ENCODE measurements around the gene SLC12A8.

The SLC12A8 gene

DNA sequence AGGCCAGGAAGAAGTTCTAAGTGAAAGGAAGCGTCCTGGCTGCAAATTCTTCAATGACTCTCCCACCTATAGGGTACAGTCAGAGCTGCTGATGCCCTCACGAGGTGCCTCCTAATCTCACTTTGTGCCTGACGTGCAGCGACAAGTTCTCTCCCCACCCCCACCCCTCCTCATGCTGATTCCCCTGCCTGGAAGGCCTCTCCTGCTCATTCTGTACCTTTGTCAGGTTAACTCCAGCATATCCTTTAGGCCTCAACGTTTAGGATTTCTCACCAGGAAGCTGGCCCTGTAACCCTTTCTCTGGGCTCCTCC, 25.0 kb downstream of the SLC12A8 start:
- DNase-seq (ENCODE audit: low read depth, low spot score): no peak

DNA sequence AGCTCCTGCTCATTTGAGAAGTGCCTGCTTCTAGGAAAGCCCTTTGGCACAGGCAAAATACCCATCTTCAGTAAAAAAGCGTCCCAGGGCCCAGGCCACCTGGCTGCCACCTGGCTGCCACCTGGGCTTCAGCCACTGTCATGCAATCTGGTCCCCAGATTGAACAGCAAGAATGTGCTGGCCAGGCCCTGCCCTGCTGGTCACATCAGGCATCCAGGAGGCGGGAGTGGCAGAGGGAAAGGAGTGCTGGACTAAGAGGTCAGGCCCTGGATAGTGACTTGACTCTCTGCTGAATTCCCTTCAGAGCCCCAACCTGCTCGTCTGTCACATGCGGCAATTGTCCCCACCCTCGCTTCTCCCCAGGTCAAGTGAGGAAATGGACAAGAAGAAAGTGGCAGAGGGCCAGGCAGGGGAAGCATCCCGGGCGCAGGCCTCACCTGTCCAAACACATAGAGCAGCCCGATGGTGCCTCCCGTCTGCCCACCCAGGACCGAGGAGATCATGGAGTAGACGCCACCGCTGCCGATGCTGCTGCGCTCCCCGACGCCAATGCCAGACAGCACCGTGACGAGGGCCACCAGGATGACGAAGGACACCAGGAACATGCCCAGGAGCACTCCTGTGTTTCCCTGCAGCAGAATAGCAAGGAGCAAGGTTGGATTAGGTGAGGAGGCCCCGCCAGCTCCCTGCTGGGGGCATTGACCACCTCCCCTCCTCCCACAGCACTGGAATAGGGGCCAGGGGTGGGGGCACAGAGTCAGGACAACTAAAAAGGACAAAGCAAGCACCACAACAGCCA, 25.5 kb downstream of the SLC12A8 start:
- no peak for DNase-seq (ENCODE audit: low read depth, low spot score)

DNA sequence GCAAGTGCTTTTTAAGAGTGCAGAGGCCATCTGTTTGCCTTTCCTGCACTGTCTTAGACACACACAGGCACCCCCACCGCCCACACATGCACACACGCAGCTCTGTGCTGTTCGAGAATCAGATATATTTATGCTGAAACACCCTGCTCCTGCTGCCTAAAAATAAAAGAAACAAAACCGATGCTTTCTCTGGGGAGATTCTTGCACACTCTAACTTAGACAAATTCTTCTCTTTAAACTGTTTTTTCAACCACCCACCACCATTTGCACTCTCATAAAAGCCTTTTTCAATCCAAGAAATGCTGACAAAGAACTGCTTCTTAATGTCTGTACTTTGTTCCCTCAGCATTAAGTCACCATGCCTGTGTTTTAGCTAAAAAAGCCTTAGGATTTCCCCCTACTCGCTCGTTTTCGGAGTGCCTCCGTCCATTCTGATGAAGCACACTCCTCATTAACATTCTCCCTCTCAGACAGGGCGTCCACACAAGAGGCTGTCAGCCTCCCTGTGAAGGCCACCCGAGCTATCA, 26.2 kb downstream of the SLC12A8 start:
- no peak for DNase-seq (ENCODE audit: low read depth, low spot score)

DNA sequence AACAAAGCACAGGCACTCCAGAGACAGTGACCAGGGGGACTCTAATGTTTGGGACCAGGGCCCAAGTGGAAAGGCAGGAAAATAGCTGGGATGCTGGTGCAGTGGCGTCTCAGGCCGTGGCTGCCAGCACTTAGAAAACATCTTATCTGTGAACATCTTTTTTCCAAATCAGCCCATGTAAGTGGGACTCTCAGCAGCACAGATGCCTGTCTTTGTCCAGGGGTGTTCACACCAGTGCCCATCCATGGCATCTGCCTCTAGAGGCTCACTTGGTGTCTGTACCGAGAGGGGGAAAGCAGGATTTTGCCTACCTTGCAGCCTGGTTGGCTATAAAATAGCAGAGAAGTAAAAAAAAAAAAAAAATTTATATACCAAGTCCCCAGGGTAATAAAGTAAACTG, 26.7 kb downstream of the SLC12A8 start:
- no peak for DNase-seq (ENCODE audit: low read depth, low spot score)

DNA sequence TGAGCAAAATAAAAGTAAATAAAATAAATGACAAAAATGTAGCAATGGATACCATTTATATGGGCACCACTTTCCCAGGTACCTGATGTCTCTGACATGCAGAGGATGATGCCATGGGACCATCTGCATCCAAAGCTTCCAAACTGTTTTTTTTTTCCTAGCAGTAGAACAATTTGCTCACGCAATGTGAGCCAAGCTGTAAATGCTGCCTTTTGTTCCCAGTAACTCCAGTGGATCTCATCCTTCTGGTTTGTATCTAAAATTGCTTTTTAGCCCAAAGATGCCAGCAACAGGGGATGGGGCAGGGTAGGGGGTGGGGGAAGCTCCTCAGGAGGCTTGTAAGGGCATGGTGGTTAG, 32.7 kb downstream of the SLC12A8 start:
- no peak for DNase-seq (ENCODE audit: low read depth, low spot score)

DNA sequence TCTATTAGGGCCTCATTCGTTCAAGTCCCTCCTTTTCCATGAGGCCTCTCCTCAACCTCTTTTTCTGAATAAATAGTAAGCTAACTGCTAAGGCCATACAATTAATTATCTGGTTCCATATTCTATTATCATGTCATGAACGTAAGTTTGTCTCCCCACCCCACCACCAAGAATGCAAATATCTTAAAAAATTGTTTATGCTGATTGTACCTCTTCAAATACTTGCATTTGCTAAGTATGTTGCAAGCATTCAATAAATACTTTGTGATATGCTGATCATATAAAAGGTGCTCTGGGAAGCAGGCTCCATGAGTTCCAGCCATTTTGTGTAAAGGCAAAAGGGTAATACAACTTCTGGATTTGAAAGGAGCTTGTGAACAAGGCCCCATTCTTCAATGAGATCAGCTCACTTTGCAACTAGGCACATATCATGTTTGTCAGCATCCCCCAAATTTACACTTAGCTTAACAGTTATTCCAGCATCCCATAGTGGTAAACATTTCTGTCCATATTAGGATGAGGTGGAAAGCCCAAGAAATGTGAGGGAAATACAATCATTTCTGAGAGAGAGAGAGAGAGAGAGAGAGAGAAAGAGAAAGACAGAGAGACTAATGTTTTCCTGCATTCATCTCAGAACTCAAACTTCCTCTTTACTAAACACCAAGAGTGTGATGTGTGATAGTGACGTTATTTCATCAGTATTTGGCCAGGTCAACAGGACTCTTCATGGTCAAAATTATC, 33.2 kb downstream of the SLC12A8 start:
- no peak for DNase-seq (ENCODE audit: low read depth, low spot score)

DNA sequence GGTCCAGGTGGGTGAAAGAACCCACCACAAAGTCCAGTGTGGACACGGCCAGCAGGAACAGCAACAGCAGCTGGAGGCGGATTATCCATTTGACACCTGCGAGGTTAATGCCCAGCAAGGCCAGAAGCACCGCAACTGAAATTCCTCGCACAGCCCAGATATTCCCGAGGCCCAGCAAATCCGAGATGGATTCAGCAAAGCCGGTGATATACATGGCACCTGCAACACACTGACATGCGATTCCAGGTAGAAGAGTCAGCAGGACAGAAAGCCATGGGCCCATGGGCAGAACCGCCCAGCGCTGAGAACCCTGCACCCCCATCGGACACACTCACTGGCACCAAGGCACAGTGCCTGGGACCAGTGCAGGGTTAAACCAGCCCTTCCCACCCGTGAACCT, 34.8 kb downstream of the SLC12A8 start:
- no peak for DNase-seq (ENCODE audit: low read depth, low spot score)

DNA sequence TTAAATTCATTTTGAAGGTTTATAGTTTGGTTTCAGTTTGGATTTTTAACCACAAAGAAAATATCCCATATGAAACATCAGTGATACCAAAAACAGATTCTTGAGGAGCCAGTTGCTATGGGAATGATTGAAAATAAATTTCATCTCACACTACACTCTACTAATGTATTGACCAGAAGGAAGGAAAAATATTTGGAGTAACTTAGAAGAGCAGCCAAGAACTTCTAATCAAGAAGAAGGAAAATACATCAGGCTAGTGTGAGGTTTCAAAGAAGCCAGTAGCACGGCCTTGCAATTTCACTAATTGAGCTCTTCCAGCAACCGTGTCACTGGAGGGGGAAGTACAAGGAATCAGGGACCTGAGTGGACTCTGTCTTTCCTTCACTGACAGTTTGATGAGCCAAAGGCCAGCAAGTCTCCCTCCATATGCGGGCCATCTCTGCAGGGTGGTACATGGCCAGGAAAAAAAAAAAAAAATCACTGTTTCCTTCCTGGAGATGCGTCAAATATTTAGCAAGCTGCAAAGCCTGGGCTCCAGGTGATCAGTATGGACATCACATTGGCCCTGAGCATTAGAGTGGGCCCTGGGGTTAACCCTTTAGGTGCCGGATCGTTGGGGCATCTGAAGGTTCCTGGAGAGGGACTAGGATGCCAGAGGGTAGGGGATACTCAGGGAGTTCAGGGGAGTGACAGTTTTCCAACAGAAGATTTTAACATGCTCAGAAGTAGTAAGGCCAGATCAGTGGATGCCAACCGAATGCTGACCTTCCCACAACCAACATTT, 37.1 kb downstream of the SLC12A8 start:
- DNase-seq (ENCODE audit: low read depth, low spot score): no peak

DNA sequence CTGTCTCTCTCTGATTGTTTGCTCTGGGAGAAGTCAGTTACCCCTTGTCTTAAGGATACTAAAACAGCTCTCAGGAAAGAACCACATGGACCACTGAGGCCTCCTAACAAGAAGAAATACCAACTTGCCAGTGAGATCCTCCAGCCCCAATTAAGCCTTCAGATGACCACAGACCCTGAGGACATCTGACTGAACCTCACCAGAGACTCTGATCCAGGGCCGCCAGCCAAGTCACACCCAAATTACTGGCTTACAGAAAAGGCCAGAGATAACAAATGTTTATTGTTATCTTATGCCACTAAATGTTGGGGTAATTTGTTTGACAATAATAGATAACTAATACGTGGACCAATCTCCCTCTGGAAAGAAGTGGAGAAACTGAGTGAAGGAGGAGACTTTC, 40.2 kb downstream of the SLC12A8 start:
- DNase-seq (ENCODE audit: low read depth, low spot score): no peak

DNA sequence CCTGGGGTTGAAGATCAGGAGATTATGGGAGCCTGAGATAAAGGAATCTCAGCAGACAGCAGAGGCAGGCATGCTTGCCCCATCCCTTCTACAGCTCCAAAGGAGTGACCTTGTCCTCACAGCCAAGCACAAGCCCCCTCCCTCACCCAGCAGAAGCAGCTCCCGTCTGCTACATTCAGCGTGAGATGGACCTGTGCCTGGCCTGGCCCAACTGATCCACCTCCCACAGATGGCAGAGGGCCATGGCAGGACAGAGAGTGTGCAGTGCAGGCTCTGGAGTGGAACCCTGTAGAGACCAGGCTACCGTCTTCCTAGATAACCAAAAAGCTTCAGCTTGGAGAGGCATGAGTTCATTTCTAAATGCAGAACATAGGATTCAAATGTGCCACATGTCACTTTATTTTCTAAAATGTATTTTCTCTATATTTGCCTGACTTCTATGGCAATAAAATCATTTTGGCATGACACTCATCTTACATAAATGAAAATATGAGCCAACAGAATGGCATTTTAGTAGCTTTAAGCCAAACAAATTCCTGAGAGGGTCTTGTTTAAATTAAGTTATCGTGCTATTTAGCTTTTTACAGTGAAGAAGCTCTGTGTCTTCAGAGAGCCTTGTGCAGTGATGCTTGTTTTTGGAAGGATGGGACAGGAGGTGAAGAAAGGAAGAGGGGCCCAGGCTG, 43.7 kb downstream of the SLC12A8 start:
- DNase-seq (ENCODE audit: low read depth, low spot score): no peak

DNA sequence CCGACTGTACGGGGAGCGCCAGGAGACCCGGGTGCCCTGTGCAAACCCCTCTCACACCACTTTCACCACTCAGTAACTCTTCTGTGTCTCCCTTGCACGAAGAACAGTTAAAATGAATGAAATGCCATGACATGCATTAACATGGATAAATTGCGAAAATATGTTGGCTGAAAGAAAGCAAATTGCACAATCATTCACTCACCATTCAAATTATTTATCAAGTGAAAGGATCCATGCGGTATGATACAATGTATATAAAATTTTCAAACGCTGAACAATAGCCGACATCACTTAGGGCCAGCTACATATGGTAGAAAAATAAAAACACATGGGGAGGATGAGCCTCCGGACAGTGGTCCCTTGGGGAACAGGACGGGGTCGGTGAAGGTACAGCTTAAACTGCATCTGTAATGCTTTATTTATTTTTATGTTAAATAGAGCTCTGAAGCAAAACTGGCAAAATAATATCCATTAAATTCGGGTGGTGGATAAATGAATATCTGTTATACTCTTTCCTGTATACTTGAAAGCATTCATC, 45.9 kb downstream of the SLC12A8 start:
- no peak for DNase-seq (ENCODE audit: low read depth, low spot score)

DNA sequence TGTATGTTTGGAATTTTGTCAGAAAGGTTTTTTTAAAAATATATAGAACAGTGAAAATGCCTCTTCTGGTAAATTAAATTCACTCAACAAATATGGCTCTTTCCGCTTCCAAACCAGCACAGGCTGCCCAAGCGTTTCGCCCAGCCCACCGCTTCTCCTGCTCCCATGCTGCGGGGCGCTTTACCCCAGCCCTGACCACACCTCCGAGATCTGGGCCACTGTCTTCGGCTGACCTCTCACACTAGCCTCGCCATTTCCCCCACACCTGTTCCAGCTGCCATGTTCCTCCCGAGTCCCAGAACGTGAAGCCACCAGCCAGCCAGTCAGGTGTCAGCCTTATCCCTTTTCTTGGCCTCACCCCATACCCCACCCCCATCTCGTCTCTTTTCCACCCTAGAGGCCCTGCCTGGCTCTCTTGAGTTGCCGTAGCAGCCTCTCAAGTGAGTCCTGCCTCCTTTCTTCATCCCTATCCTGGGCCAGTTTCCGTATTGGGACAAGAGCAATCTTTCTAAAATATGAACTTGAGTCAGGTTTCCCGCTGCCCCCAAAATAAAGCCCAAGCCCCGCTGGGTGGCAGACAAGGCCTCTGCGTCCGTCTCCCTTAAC, 46.5 kb downstream of the SLC12A8 start:
- no peak for DNase-seq (ENCODE audit: low read depth, low spot score)

DNA sequence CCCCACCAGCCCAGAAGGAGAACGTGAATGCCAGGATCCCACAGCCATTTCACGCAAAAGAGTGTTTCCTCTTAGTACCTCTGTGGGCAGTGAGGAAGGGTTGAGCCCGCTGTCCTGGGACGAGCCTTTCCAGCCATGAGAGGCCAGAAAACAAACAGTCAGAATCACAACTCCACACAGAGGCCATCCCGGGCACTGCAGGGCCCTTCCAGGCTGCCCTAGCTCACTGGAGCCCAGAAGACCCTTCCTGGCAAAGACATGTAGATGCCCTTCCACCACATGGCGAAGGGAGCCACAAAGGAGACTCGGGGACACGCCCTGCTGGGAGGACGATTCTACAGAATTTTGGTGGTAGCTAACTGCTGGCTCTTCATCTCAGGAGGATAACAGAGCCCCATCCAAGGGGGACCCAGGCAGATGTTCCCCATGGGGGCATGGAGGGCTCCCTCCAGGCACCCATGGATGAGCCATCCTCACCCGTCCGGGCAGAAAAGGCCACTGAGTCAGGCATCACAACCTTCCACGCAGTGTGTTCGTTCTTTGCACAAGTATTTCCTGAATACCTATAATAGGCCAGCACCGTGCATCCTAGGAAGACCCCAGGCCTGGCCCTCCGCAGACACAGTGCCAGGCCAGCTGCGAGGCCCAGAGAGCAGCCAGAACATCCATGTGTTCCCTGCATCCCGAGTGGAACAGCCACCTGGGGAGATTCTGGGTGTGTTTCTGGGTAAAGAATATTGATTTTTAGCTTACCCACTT, 47.2 kb downstream of the SLC12A8 start:
- DNase-seq (ENCODE audit: low read depth, low spot score): no peak

DNA sequence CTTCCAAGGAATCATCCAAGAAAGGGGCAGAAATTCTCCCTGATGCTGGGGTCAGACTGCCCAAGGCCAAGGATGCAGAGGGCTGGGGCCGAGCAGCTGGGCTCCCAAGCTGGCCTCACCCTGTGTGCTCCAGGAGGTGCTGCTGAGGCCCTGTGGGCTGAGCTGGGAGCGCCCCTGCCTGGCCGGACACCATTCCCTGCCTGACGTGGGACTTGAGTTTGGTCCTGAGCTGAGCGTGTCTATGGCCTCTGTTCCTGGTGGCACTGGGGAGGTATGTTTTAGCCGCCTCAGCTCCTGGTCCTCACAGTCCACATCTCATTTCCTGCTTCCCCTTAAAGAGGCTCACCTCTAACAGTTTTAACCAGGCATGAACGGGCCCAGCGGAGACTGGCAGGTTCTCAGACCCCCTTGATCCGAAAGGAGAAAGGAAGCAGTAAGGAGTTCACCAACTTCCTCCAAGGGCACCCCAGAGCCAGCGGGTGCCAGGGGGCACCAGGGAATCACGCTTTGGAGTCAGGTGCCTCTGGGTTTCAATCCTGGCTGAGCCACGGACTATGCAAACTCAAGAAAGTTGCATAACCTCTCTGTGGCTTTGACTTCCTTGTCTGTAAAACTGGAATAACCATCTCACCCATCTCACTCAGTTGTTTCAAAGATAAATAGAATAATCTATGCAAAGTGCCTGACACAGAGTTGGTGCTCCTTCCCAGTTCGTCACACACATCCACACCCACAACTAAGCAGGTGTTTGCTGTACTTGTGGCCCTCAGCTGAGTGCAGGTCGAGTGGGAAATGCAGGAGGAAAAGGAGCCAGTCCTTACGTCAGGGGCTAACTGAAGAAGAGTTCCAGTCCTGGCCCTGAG, 48.6 kb downstream of the SLC12A8 start:
- DNase-seq (ENCODE audit: low read depth, low spot score): no peak

DNA sequence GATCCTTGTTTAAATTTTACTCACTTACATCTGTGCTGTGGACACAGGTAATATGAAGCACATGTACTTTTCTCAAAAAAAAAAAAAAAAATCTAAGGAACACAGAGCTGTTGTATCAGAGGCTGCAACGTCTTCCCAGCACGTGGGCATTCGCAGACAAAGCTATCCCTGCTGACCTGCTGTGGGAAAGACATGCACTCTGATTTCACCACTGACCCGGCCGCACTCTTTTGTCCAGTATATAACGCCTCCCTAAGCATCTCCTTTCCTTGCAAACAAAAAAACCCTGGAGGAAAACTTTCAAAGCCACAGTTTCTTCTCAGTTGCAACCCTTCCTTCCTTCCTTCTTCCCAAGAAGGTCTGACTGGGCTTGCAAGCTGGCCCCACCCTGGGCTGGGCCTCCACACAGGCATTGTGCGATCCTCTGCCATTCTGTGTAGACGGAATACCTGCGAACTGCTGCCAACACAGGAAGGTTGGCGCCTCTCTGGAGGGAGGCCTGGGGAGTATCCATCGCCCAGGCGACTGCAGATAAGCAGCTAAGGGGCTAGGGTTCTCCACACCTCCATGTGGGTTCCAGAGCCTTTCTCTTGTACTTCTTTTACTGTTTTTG, 50.8 kb downstream of the SLC12A8 start:
- DNase-seq (ENCODE audit: low read depth, low spot score): no peak

DNA sequence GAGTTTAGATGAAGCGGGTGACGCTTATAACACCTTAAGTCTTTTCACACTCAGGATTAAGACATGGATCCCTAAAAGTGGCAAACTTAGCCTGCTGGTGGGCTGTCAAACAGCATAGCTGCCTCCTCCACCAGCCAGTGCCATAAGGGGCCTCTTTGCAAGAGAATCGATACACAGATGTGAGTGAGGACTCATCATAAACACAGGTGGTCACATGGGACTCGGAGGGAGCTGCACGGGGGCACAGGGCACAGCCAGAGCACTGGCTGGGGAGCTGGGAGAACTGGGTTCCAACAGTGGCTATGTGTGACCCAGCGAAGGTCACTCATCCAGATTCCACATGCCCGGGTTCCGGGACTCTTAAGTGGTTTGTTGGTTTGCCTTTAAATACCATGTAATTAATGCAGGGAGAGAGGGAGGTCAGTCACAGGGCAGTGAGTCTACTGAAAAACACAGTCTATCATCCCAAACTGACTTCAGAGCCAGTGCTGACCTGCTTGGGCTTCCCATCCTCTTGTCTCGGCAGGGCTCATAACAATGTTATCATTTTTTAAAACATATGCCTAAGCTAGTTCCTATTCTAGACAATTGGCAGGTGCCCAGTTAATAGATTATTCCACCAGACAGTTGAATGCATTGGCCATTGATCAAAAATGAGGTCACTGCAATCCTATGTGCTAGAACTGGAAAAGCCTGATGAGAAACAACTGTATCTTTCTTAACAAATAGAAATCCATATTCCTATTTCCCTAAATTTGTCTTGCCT, 51.8 kb downstream of the SLC12A8 start:
- no peak for DNase-seq (ENCODE audit: low read depth, low spot score)

DNA sequence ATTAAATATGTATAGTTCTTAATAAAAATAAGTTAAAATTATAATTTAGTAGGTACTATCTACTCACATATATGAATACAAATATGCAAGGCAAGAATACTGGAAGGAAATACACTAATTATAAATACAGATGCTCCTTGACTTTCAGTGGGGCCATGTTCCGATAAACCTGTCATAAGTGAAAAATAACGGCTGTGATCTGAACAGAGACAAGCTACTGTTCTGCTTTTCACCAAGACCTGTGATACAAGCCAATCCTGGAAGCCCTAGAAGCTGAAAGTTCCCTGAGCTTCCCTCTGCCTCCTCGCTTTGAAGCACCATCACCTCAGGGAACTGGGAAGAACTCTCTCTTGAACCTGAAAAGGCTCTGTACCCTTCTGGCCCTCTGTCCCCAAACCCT, 55.4 kb downstream of the SLC12A8 start:
- no peak for DNase-seq (ENCODE audit: low read depth, low spot score)

DNA sequence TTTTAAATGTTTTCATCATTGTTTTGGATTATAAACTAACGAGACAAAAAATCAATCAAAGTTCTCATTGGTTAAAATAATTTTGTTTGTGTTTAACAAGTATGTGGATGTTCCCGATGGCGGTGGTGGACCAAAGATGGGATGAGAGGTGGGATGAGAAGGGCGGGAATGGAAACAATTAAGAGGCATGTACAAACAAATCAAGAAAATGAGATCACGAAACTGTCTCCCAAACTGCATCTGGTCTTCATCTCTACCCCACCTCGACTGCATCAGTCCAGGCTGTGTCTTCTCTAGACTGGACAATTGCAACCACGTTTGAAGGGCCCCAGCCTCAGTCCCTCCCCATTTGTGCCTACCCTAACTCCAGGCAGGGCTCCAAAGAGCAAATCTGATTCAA, 56.1 kb downstream of the SLC12A8 start:
- no peak for DNase-seq (ENCODE audit: low read depth, low spot score)
